HEK293 (cell line): ENCODE results near the gene GARIN5A.

Experiments
- CTCF ChIA-PET: fragments of 350-600 bp; formaldehyde crosslinking; extraction: SDS; loops from one replicate; lab custom pipeline; 2021; ENCODE audit warnings: antibody characterized with exemption; lab: Yijun Ruan, JAX
- POLR2A ChIA-PET: fragments of 300-600 bp; formaldehyde crosslinking; extraction: SDS; loops from one replicate; lab custom pipeline; 2020; ENCODE audit warnings: antibody characterized with exemption, inconsistent platforms; lab: Yijun Ruan, JAX
- H3K27ac ChIP-seq: fragments of 200-500 bp; sonication (Bioruptor generic); 2 replicates; pipeline ENCODE4 v1.5.1; 2014; ENCODE audit warnings: low read depth, low read length, control low read depth, inconsistent platforms; ENCODE audit errors: extremely low read depth
- H3K36me3 ChIP-seq, 2 experiments: fragments of 200-500 bp in 1 of 2; sonication (Bioruptor generic) in 1 of 2; 1 replicate in 1 of 2; 2 replicates in 1 of 2; pipeline ENCODE4 v1.5.1; 2014 to 2017; ENCODE audit warnings: inconsistent platforms in 2 of 2, low read length in 2 of 2; ENCODE audit not compliant: control insufficient read depth in 2 of 2, insufficient read depth in 1 of 2
- H3K4me1 ChIP-seq: fragments of 200-500 bp; sonication (Bioruptor generic); 2 replicates; pipeline ENCODE4 v1.5.1; 2014; ENCODE audit warnings: mild to moderate bottlenecking, low read length, inconsistent platforms; ENCODE audit not compliant: control insufficient read depth, insufficient read depth
- H3K4me3 ChIP-seq: 2 replicates; pipeline ENCODE4 v1.5.1; 2011; ENCODE audit warnings: low read depth, mild to moderate bottlenecking, control low read depth, low read length, moderate library complexity
- H3K9me3 ChIP-seq: fragments of 200-500 bp; sonication (Bioruptor generic); 2 replicates; pipeline ENCODE4 v1.5.1; 2014; ENCODE audit warnings: low read depth, low read length, inconsistent platforms; ENCODE audit not compliant: control insufficient read depth, insufficient read depth
- ATF2 ChIP-seq: fragments of 450-650 bp; formaldehyde crosslinking; IDR thresholded peaks from 2 replicates; pipeline ENCODE4 v1.5.1; 2016; ENCODE audit warnings: missing biosample characterization, missing genetic modification characterization, low read depth
- GLIS2 ChIP-seq: fragments of 450-650 bp; formaldehyde crosslinking; IDR thresholded peaks from 2 replicates; pipeline ENCODE4 v1.5.1; 2016; ENCODE audit warnings: missing biosample characterization, missing genetic modification characterization
- PRDM6 ChIP-seq: fragments of 450-650 bp; formaldehyde crosslinking; IDR thresholded peaks from 2 replicates; pipeline ENCODE4 v1.5.1; 2017; ENCODE audit warnings: missing biosample characterization, missing genetic modification characterization
- RBAK ChIP-seq: fragments of 450-650 bp; formaldehyde crosslinking; IDR thresholded peaks from 2 replicates; pipeline ENCODE4 v1.5.1; 2016; ENCODE audit warnings: missing biosample characterization, missing genetic modification characterization
- ZBTB26 ChIP-seq: fragments of 450-650 bp; formaldehyde crosslinking; optimal IDR thresholded peaks from 2 replicates; pipeline ENCODE3; 2016; ENCODE audit warnings: missing biosample characterization, mild to moderate bottlenecking, missing genetic modification characterization
- ZBTB7A ChIP-seq: fragments of 450-650 bp; formaldehyde crosslinking; IDR thresholded peaks from 2 replicates; pipeline ENCODE4 v1.5.1; 2016; ENCODE audit warnings: low read depth, missing biosample characterization, missing genetic modification characterization
- ZFHX2 ChIP-seq: fragments of 450-650 bp; formaldehyde crosslinking; conservative IDR thresholded peaks from 2 replicates; pipeline ENCODE4 v1.5.1; 2016; ENCODE audit warnings: missing biosample characterization, missing genetic modification characterization
- ZIC2 ChIP-seq: fragments of 450-650 bp; formaldehyde crosslinking; IDR thresholded peaks from 2 replicates; pipeline ENCODE4 v1.5.1; 2016; ENCODE audit warnings: missing biosample characterization, missing genetic modification characterization
- ZNF121 ChIP-seq: fragments of 450-650 bp; formaldehyde crosslinking; IDR thresholded peaks from 2 replicates; pipeline ENCODE4 v1.5.1; 2016; ENCODE audit warnings: missing biosample characterization, missing genetic modification characterization
- ZNF211 ChIP-seq: fragments of 450-650 bp; formaldehyde crosslinking; IDR thresholded peaks from 2 replicates; pipeline ENCODE4 v1.5.1; 2016; ENCODE audit warnings: low read depth, missing biosample characterization, missing genetic modification characterization
- ZNF23 ChIP-seq: fragments of 450-650 bp; formaldehyde crosslinking; IDR thresholded peaks from 2 replicates; pipeline ENCODE4 v1.5.1; 2016; ENCODE audit warnings: missing biosample characterization, missing genetic modification characterization, borderline replicate concordance
- ZNF266 ChIP-seq: fragments of 450-650 bp; formaldehyde crosslinking; IDR thresholded peaks from 2 replicates; pipeline ENCODE4 v1.5.1; 2016; ENCODE audit warnings: missing biosample characterization, missing genetic modification characterization, low read depth
- ZNF280D ChIP-seq: fragments of 450-650 bp; formaldehyde crosslinking; IDR thresholded peaks from 2 replicates; pipeline ENCODE4 v1.5.1; 2016; ENCODE audit warnings: missing biosample characterization, missing genetic modification characterization
- ZNF350 ChIP-seq: fragments of 450-650 bp; formaldehyde crosslinking; IDR thresholded peaks from 2 replicates; pipeline ENCODE4 v1.5.0; 2017; ENCODE audit warnings: missing biosample characterization, mild to moderate bottlenecking, missing genetic modification characterization
- ZNF48 ChIP-seq: fragments of 450-650 bp; formaldehyde crosslinking; IDR thresholded peaks from 2 replicates; pipeline ENCODE4 v1.5.1; 2016; ENCODE audit warnings: missing biosample characterization, missing genetic modification characterization
- ZNF529 ChIP-seq: fragments of 450-650 bp; formaldehyde crosslinking; IDR thresholded peaks from 2 replicates; pipeline ENCODE4 v1.5.1; 2017; ENCODE audit warnings: missing genetic modification characterization, missing biosample characterization; ENCODE audit not compliant: insufficient replicate concordance
- ZNF530 ChIP-seq: fragments of 450-650 bp; formaldehyde crosslinking; IDR thresholded peaks from 2 replicates; pipeline ENCODE4 v1.5.1; 2016; ENCODE audit warnings: low read depth, missing biosample characterization, missing genetic modification characterization
- ZNF544 ChIP-seq: fragments of 450-650 bp; formaldehyde crosslinking; IDR thresholded peaks from 2 replicates; pipeline ENCODE4 v1.5.0; 2017; ENCODE audit warnings: missing biosample characterization, missing genetic modification characterization
- ZNF580 ChIP-seq: fragments of 450-650 bp; formaldehyde crosslinking; IDR thresholded peaks from 2 replicates; pipeline ENCODE4 v1.5.1; 2016; ENCODE audit warnings: missing biosample characterization, missing genetic modification characterization
- ZNF621 ChIP-seq: fragments of 450-650 bp; formaldehyde crosslinking; IDR thresholded peaks from 2 replicates; pipeline ENCODE4 v1.5.1; 2017; ENCODE audit warnings: missing biosample characterization, missing genetic modification characterization
- ZSCAN18 ChIP-seq: fragments of 450-650 bp; formaldehyde crosslinking; IDR thresholded peaks from 2 replicates; pipeline ENCODE4 v1.5.1; 2016; ENCODE audit warnings: missing biosample characterization, missing genetic modification characterization
- ZSCAN30 ChIP-seq: fragments of 450-650 bp; IDR thresholded peaks from 2 replicates; pipeline ENCODE4 v1.5.1; 2018; ENCODE audit warnings: missing biosample characterization, mild to moderate bottlenecking, missing genetic modification characterization, moderate library complexity

The GARIN5A gene

GRCh38 chr19:50506700-50507099 lies 30.1 kb upstream of the GARIN5A start (continued):
- no peak for TF ChIP-seq ZNF621
- no peak for TF ChIP-seq ZNF529 (tag by site-specific recombination)
- TF ChIP-seq ZFHX2 (tag by site-specific recombination) = peak; percentile 81
- no peak for TF ChIP-seq PRDM6 (tag by site-specific recombination)
- no peak for TF ChIP-seq ZNF48

- CTCF ChIA-PET = no interaction called here
- H3K4me3 ChIP-seq = no peak overlapping the region
- H3K4me1 ChIP-seq = peaks cover under 1% of the 10 kb centered on the region; the same call in 1 of the 2 replicates
- POLR2A ChIA-PET = no interaction called here
- H3K27ac ChIP-seq = no peak overlapping the region
- TF ChIP-seq ZNF530 (no peak), ZIC2 (tag by site-specific recombination) (no peak), ZNF280D (tag by site-specific recombination) (no peak), ZNF121 (no peak), ATF2 (tag by site-specific recombination) (no peak), ZNF266 (tag by site-specific recombination) (no peak), ZNF211 (tag by site-specific recombination) (no peak), ZNF23 (tag by site-specific recombination) (no peak), ZNF544 (no peak), ZBTB26 (tag by site-specific recombination) (no peak), ZBTB7A (tag by site-specific recombination) (no peak), GLIS2 (tag by site-specific recombination) (no peak), ZSCAN18 (no peak), ZSCAN30 (tag by site-specific recombination) (no peak), ZNF580 (tag by site-specific recombination) (no peak), ZNF350 (tag by site-specific recombination) (no peak), RBAK (tag by site-specific recombination) (no peak)
- TF ChIP-seq, all 188 proteins: peak for 0
- Histone ChIP-seq H3K9me3 (no peaks in the 10 kb centered on the region), H3K36me3 (no peaks in the 10 kb centered on the region; a peak in 1 of 3 replicates)
Observed at GRCh38 chr19:50505856-50506611, 29.4 kb upstream of the GARIN5A start.
